Islet of Langerhans (tissue), 1 donor: ENCODE measurements around the gene RAP2C.
"Not testable (repeated sequence)": the region's sequence is repeated elsewhere in the genome, so short reads cannot be mapped to it uniquely, and the experiment has no call there.

Source experiments
- FAIRE-seq: peaks from one replicate; lab custom pipeline; 2011; peaks lifted over from hg19 to GRCh38; lab: Jason Lieb, UNC

The RAP2C gene

GRCh38 chrX:132199941-132200340 is 19.3 kb downstream of the RAP2C start:
- no peak for FAIRE-seq

DNA sequence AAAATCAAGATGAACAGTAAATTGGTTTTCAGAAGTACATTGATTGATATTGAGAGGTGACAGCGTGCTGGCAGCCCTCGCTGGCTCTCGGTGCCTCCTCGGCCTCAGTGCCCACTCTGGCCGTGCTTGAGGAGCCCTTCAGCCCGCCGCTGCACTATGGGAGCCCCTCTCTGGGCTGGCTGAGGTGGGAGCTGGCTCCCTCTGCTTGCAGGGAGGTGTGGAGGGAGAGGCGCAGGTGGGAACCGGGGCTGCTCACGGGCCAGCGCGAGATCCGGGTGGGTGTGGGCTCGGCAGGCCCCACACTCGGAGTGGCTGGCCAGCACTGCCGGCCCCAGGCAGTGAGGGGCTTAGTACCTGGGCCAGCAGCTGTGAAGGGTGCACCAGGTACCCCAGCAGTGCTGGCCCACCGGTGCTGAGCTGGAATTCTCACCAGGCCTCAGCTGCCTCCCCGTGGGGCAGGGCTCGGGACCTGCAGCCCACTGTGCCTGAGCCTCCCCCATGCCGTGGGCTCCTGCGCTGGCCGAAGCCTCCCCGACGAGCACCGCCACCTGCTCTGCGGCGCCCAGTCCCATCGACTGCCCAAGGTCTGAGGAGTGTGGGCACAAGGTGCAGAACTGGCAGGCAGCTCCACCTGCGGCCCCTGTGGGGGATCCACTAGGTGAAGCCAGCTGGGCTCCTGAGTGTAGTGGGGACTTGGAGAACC is 25.2 kb downstream of the RAP2C start:
- FAIRE-seq = no peak

GRCh38 chrX:132191938-132192337 is 27.3 kb downstream of the RAP2C start:
- no peak for FAIRE-seq

GRCh38 chrX:132188175-132188574 is 31.1 kb downstream of the RAP2C start:
- FAIRE-seq = no peak

GRCh38 chrX:132187451-132187850 is 31.8 kb downstream of the RAP2C start:
- no peak for FAIRE-seq

DNA sequence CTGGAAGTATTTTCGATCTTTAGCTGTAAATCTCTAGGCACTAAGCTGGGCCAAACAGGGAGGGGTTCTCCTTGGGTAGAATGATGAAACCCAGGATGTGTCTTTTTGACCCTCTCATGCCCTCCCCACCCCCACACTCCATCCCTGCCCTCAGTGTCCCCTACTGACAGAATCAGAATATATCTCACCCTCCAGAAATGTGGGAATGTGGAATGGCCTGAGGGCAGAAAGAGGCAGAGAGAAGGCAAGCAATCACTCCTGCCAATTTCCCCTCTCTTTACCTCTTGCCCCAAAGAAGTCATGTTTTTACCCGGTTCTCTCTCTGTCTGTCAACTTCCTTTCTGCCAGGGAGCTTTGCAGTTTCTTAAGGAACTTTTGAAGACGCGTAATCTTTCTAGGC is 34.4 kb downstream of the RAP2C start:
- no peak for FAIRE-seq

- no peak for FAIRE-seq
Measured at GRCh38 chrX:132181364-132181763, 37.9 kb downstream of the RAP2C start.

DNA sequence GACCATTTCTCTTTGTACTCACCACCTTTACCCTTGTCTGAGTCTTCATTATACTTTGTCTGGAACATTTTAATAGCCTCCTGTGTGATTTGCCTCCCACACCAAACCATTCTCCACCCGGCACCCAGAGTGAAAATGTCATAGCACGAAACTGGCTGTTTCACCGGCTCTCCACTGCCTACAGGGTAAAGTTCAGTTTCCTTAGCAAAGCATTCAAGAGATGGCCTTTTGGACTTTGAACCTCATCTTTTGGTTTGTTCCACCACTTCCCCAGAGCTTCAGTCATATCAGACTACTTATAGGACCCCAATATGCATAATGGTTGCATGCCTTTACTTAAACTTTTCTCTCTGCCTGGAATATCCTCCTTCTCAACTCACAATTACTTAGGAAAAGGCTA is 38.3 kb downstream of the RAP2C start:
- no peak for FAIRE-seq

GRCh38 chrX:132173647-132174046 is 45.6 kb downstream of the RAP2C start:
- no peak for FAIRE-seq

- no peak for FAIRE-seq
Measured at GRCh38 chrX:132171881-132172280, 47.4 kb downstream of the RAP2C start.

- no peak for FAIRE-seq
Measured at GRCh38 chrX:132171478-132171877, 47.8 kb downstream of the RAP2C start.

DNA sequence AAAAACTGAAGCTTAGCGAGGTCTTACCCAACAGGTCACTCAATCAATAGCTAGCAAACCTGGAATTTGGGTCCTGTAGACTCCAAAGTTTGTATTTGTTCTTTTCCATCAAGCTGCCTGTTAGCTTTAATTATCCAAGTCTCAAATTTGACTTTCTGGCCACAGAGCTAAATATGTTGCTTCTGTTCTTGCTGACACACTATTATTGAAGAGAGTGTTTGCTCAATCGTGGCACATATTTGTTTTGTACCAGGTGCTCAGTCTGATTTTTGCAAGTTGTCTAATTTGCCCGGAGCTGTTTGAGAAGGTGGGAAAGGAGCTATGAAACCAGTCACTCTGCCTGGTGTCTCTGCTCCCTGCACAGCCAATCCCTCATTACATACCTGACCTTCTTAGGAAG is 49.7 kb downstream of the RAP2C start:
- peak; percentile 99 for FAIRE-seq

DNA sequence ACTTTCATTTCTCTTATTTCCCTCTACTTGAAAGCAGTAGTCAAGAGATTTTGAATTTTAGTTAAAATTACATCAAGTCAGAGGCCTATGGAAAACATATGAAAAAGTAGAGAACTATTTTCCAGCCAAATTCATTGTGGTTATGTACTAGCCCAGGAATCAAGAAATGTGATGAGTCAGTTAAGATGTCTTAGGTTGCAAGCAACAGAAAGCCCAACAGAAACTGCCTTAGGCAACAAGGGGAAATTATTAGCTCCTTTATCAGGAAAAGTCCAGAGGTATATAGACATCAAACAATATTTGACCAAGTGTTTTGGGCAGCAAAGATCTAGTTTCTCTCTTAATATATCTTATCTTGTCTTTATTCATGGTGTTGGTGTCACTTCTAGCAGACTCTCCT is 53.6 kb downstream of the RAP2C start:
- no peak for FAIRE-seq

DNA sequence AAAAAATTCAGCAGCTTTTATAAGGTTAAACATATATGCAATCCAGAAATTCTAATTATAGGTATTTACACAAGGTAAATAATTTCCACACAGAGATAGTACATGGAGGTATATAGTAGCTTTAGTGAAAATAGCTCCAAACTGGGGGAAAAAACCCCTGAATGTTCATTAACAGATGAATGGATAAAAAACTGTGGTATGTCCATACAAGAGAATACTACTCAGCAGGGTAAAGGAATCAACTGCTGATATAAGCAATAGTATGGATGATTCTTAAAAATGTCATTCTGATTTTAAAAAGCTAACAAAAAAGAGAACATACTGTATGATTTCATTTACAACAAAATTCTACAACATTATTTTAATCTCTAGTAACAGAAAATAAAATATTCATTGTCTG is 54.2 kb downstream of the RAP2C start:
- FAIRE-seq = no peak

DNA sequence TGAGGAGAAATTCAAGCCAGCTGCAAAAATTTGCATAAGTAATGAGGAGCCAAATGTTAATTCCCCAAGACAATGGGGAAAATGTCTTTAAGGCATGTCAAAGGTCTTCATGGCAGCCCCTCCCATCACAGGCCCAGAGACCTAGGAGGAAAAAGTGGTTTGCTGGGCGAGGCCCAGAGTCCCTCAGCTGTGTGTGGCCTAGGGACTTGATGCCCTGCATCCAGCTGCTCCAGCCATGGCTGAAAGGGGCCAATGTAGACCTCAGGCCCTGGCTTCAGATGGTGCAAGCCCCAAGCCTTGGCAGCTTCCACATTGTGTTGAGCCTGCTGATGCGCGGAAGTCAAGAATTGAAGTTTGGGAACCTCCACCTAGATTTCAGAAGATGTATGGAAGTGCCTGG is 56.2 kb downstream of the RAP2C start:
- FAIRE-seq = not testable (repeated sequence)

DNA sequence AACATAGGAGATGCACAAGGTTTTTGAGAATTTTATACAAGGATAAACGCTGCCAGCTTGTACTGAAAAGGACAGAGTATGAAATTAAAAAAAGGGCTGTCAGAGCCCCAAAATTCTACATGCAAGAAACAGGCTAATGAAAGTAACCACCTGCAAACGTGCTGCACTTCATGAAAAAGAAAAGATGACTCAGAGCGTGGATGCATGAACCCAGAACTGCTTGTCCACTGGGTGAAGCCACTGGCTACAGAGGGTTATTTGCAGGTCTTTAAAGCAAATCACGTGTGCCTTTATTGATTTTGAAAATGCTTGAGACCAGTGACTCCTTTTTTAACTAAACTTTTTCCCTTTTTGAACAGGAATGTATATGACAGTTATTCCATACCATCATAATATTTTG is 66.1 kb downstream of the RAP2C start:
- no peak for FAIRE-seq
